ENCODE results near the gene SEMA3G. TPM values are rescaled to one million over a fixed set of nuclear protein-coding genes. Genes with fewer than 3 reads are reported as not detected.

Gene SEMA3G
- total RNA-seq, 4 donors from 2014 or later: 3.7 to 18.6 (median 11.5) TPM

- no peak for DNase-seq
- intact Hi-C loops (cut with DNase I): no loop called here
- Histone ChIP-seq H3K4me3 (replicated peaks in 1 of 3) (no peak overlapping the region), H3K4me1 (peaks cover 4 to 6% of the 10 kb centered on the region in 2 donors), H3K27ac (no peak overlapping the region), H3K36me3 (peaks cover 16 to 22% of the 10 kb centered on the region in 2 donors), H3K27me3 (no peaks in the 10 kb centered on the region), H3K9me3 (no peaks in the 10 kb centered on the region)
- TF ChIP-seq POLR2A (IDR thresholded peaks at IDR 0.05) (no peak), CTCF (IDR thresholded peaks at IDR 0.05) (no peak)
- 76 to 84% methylated on average over 6 of the region's 6 CpGs for WGBS, 2 donors
Measured at GRCh38 chr3:52461874-52462273, 17.0 kb upstream of the SEMA3G start.

- 94 to 96% methylated on average over 13 to 14 of the region's 14 CpGs for WGBS, 2 donors
- no peak overlapping the region for H3K4me3 ChIP-seq (replicated peaks in 1 of 3)
Measured at GRCh38 chr3:52458770-52459545, 14.1 kb upstream of the SEMA3G start.

GRCh38 chr3:52458031-52458760 is 13.3 kb upstream of the SEMA3G start:
- Histone ChIP-seq H3K4me1 (peaks cover 31 to 32% of the 10 kb centered on the region in 2 donors), H3K9me3 (no peaks in the 10 kb centered on the region), H3K27ac (no peak overlapping the region), H3K27me3 (no peaks in the 10 kb centered on the region), H3K4me3 (replicated peaks in 1 of 3) (no peak overlapping the region), H3K36me3 (peaks cover 16 to 22% of the 10 kb centered on the region in 2 donors)
- intact Hi-C loops (cut with DNase I): loop anchor here (5.0 to 10.0 kb wide), 2 partner anchors 74 to 227 kb away; partner anchors contain the start of genes GNL3, NT5DC2 and PBRM1
- 80 to 90% methylated on average over 6 of the region's 6 CpGs for WGBS, 2 donors
- TF ChIP-seq POLR2A (IDR thresholded peaks at IDR 0.05) (no peak), CTCF (IDR thresholded peaks at IDR 0.05) (no peak)
- no peak for DNase-seq

More at GRCh38 chr3:52458770-52459545, 14.1 kb upstream of the SEMA3G start:
- intact Hi-C loops (cut with DNase I): loop anchor here (5.0 to 10.0 kb wide), 2 partner anchors 73 to 226 kb away; partner anchors contain the start of genes GNL3, NT5DC2 and PBRM1
- Histone ChIP-seq H3K27ac (no peak overlapping the region), H3K4me1 (peaks cover 24 to 27% of the 10 kb centered on the region in 2 donors), H3K9me3 (no peaks in the 10 kb centered on the region), H3K36me3 (peaks cover 16 to 22% of the 10 kb centered on the region in 2 donors), H3K27me3 (no peaks in the 10 kb centered on the region)
- no peak for TF ChIP-seq CTCF (IDR thresholded peaks at IDR 0.05)
- DNase-seq: no peak

GRCh38 chr3:52456800-52457183 is 11.9 kb upstream of the SEMA3G start:
- no peak for DNase-seq
- Histone ChIP-seq H3K4me1 (peaks cover 31 to 35% of the 10 kb centered on the region in 2 donors), H3K4me3 (replicated peaks in 1 of 3) (peak overlapping the region in 2 of 3 donors; percentile 60 to 95), H3K9me3 (no peaks in the 10 kb centered on the region), H3K27ac (peak overlapping the region; percentile 82 to 98 (median 94)), H3K27me3 (no peaks in the 10 kb centered on the region), H3K36me3 (peaks cover 16 to 22% of the 10 kb centered on the region in 2 donors)
- 80 to 81% methylated on average over 5 of the region's 5 CpGs for WGBS, 2 donors
- no peak for TF ChIP-seq POLR2A (IDR thresholded peaks at IDR 0.05)
- intact Hi-C loops (cut with DNase I): loop anchor here (5.0 to 10.0 kb wide), 2 partner anchors 76 to 228 kb away; partner anchors contain the start of genes GNL3, NT5DC2 and PBRM1

GRCh38 chr3:52456169-52456799 is 11.4 kb upstream of the SEMA3G start:
- Histone ChIP-seq H3K9me3 (no peaks in the 10 kb centered on the region), H3K4me3 (replicated peaks in 1 of 3) (peak overlapping the region; percentile 60 to 95 (median 61)), H3K36me3 (peaks cover 16 to 22% of the 10 kb centered on the region in 2 donors), H3K4me1 (peaks cover 31 to 35% of the 10 kb centered on the region in 2 donors), H3K27ac (peak overlapping the region; percentile 82 to 98 (median 94)), H3K27me3 (no peaks in the 10 kb centered on the region)
- intact Hi-C loops (cut with DNase I): loop anchor here (5.0 to 10.0 kb wide), 2 partner anchors 76 to 229 kb away; partner anchors contain the start of genes GNL3, NT5DC2 and PBRM1
- peak in 1 of 2 donors; percentile 14 for TF ChIP-seq POLR2A (IDR thresholded peaks at IDR 0.05)
- TF ChIP-seq CTCF (IDR thresholded peaks at IDR 0.05): no peak
- WGBS, 2 donors: 9 to 14% methylated on average over 11 to 13 of the region's 13 CpGs
- peak; percentile 40 for DNase-seq

Measured in thyroid gland (tissue), 4 donors.